HL-60 (cell line): ENCODE measurements around the gene C11orf71.

Source experiments
- POLR2AphosphoS5 ChIP-seq: IDR thresholded peaks from 2 replicates; pipeline ENCODE4 v1.6.1; 2012; ENCODE audit warnings: low read depth
- SPI1 ChIP-seq: IDR thresholded peaks from 2 replicates; pipeline ENCODE4 v1.6.1; 2012; ENCODE audit warnings: low read depth, mild to moderate bottlenecking, borderline replicate concordance
- TF ChIP-seq, protein P1 (sequence below): IDR thresholded peaks from one replicate; pipeline ENCODE4 v1.5.1; 2011; ENCODE audit warnings: low read length, control low read depth, inconsistent platforms; ENCODE audit not compliant: insufficient read depth

DNA sequence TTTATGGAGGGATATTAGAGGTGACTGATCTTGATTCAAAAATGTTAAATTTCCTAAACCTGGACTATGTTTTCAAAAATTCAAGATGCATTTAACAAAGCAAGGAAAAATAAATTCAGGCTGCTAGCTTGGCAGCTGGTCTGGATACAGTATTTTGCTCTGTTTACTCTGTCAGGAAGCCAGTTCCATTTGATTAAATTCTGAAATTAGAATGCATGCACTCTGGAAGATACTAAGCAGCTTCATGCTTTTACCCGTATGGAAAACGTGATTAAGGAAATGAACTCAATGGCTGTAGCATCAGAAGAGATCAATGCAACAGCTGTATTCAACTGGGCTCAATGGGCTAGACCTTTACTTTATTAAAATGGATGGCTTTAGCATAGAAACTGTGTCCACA, 14.2 kb downstream of the C11orf71 start:
- TF ChIP-seq POLR2AphosphoS5 (no peak), SPI1 (no peak)
- TF ChIP-seq, protein P1, sequence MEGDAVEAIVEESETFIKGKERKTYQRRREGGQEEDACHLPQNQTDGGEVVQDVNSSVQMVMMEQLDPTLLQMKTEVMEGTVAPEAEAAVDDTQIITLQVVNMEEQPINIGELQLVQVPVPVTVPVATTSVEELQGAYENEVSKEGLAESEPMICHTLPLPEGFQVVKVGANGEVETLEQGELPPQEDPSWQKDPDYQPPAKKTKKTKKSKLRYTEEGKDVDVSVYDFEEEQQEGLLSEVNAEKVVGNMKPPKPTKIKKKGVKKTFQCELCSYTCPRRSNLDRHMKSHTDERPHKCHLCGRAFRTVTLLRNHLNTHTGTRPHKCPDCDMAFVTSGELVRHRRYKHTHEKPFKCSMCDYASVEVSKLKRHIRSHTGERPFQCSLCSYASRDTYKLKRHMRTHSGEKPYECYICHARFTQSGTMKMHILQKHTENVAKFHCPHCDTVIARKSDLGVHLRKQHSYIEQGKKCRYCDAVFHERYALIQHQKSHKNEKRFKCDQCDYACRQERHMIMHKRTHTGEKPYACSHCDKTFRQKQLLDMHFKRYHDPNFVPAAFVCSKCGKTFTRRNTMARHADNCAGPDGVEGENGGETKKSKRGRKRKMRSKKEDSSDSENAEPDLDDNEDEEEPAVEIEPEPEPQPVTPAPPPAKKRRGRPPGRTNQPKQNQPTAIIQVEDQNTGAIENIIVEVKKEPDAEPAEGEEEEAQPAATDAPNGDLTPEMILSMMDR, result no peak
